Kidney (tissue), 14 donors: ENCODE measurements around the gene GBGT1. TPM values are rescaled to one million over a fixed set of nuclear protein-coding genes. Genes with fewer than 3 reads are reported as not detected.

Experiments
- DNase-seq, 5 donors: peaks; one replicate each; pipeline ENCODE4 v3.0.0-alpha.2; 2013 to 2020
- FAIRE-seq: peaks from 2 replicates; lab custom pipeline; 2012; peaks lifted over from hg19 to GRCh38; lab: Jason Lieb, UNC
- H3K27ac ChIP-seq, 2 donors: one replicate each; pipeline ENCODE4 v1.7.0; 2013; ENCODE audit warnings: low read depth in 2 of 2, low read length in 2 of 2, inconsistent platforms in 1 of 2
- H3K27me3 ChIP-seq: one replicate; pipeline ENCODE4 v1.7.1; 2013; ENCODE audit warnings: low read length, inconsistent platforms; ENCODE audit not compliant: control insufficient read depth, insufficient read depth
- H3K36me3 ChIP-seq, 3 donors: one replicate each; pipeline versions ENCODE4 v1.7.0 to v1.7.1; 2013; ENCODE audit warnings: low read length in 3 of 3, control low read depth in 1 of 3, inconsistent platforms in 1 of 3; ENCODE audit not compliant: insufficient read depth in 3 of 3, control insufficient read depth in 2 of 3
- H3K4me1 ChIP-seq, 3 donors: one replicate each; pipeline versions ENCODE4 v1.7.0 to v1.7.1; 2013; ENCODE audit warnings: low read length in 3 of 3, inconsistent platforms in 1 of 3, low read depth in 1 of 3; ENCODE audit not compliant: control insufficient read depth in 2 of 3, insufficient read depth in 2 of 3
- H3K4me3 ChIP-seq, 3 donors: one replicate each; pipeline versions ENCODE4 v1.7.0 to v1.8.1; 2013; ENCODE audit warnings: low read length in 3 of 3, control low read depth in 1 of 3, inconsistent platforms in 1 of 3
- H3K9ac ChIP-seq, 3 donors: one replicate each; pipeline versions ENCODE4 v1.7.0 to v1.7.1; 2013; ENCODE audit warnings: low read length in 3 of 3, control low read depth in 1 of 3, inconsistent platforms in 1 of 3
- H3K9me3 ChIP-seq, 3 donors: one replicate each; pipeline versions ENCODE4 v1.7.0 to v1.7.1; 2013; ENCODE audit warnings: low read length in 3 of 3, control low read depth in 1 of 3, inconsistent platforms in 1 of 3; ENCODE audit not compliant: control insufficient read depth in 2 of 3, insufficient read depth in 1 of 3
- CTCF ChIP-seq: IDR thresholded peaks from 3 replicates; pipeline ENCODE4 v1.5.1; 2012; ENCODE audit warnings: mild to moderate bottlenecking, moderate library complexity, borderline replicate concordance; ENCODE audit not compliant: insufficient read depth; ENCODE audit errors: extremely low read depth
- intact Hi-C: fragments of 100-400 bp; cut with DNase I; formaldehyde crosslinking; loops from one replicate; pipeline ENCODE4 v1.11.1; 2022
- polyA plus RNA-seq: library from polyadenylated mRNA; stranded (reverse); fragments of 350-450 nt; fragmentation: Illumina TruSeq; extraction: RNeasy Lipid Tissue Mini Kit (QIAGEN cat#74804); gene quantifications from one replicate; pipeline ENCODE4 v1.2.3, GENCODE V29; 2014; ENCODE audit warnings: low read depth, low replicate concordance; ENCODE audit not compliant: insufficient read depth
- total RNA-seq: library from RNA; stranded (reverse); fragmentation: NEBNext Ultra II Directional; extraction: Animal tissue kit (Norgen Biotek cat#: 25700); gene quantifications from one replicate; pipeline ENCODE4 v1.2.1, GENCODE V29; 2021
- donor health status: control.
- donor health status: control.
- donor health status: control.
- donor health status: control.
- donor health status: control.
- donor health status: DM: yes; HTN: yes; CAD: no.
- donor health status: Normal renal cell carcinoma (clear cell type).

GBGT1 gene
- total and polyA plus RNA-seq, 2 donors from 2014 or later = 7.9 to 21.6 TPM

- intact Hi-C loops = no loop called here
Observed at GRCh38 chr9:133128152-133128551, 35.6 kb downstream of the GBGT1 start.

GRCh38 chr9:133127340-133127981, 36.3 kb downstream of the GBGT1 start:
- no peaks in the 10 kb centered on the region for H3K9me3 ChIP-seq
- DNase-seq (peak in 1 of 5 donors; percentile 96), FAIRE-seq (no peak)
- H3K4me3 ChIP-seq = no peak overlapping the region
- no peak overlapping the region for H3K27ac ChIP-seq
- H3K4me1 ChIP-seq = peaks cover 0 to 17% (median 3%) of the 10 kb centered on the region in 3 donors
- no peak overlapping the region for H3K9ac ChIP-seq
- intact Hi-C loops = no loop called here
- H3K36me3 ChIP-seq = no peaks in the 10 kb centered on the region
- no peak for TF ChIP-seq CTCF
- H3K27me3 ChIP-seq = no peaks in the 10 kb centered on the region

More at GRCh38 chr9:133128152-133128551, 35.6 kb downstream of the GBGT1 start:
- FAIRE-seq (no peak), DNase-seq (peak in 1 of 5 donors; percentile 69)
- Histone ChIP-seq H3K9me3 (no peaks in the 10 kb centered on the region), H3K36me3 (no peaks in the 10 kb centered on the region), H3K4me1 (peaks cover 0 to 21% (median 7%) of the 10 kb centered on the region in 3 donors), H3K27me3 (no peaks in the 10 kb centered on the region), H3K9ac (no peak overlapping the region), H3K4me3 (no peak overlapping the region), H3K27ac (no peak overlapping the region)
- no peak for TF ChIP-seq CTCF

- H3K9ac ChIP-seq = peak overlapping the region in 1 of 3 donors; percentile 34
- FAIRE-seq (no peak), DNase-seq (peak in 1 of 5 donors; percentile 73)
- H3K9me3 ChIP-seq = no peaks in the 10 kb centered on the region
- intact Hi-C loops = no loop called here
- peaks cover 0 to 17% (median 3%) of the 10 kb centered on the region in 3 donors for H3K4me1 ChIP-seq
- no peak for TF ChIP-seq CTCF
- H3K36me3 ChIP-seq = no peaks in the 10 kb centered on the region
- H3K4me3 ChIP-seq = peak overlapping the region in 1 of 3 donors; percentile 37
- peak overlapping the region in 1 of 2 donors; percentile 63 for H3K27ac ChIP-seq
- H3K27me3 ChIP-seq = no peaks in the 10 kb centered on the region
Observed at GRCh38 chr9:133126697-133127339, 36.9 kb downstream of the GBGT1 start.
